ENCODE results near the gene IGFBP4.

IGFBP4 gene

DNA sequence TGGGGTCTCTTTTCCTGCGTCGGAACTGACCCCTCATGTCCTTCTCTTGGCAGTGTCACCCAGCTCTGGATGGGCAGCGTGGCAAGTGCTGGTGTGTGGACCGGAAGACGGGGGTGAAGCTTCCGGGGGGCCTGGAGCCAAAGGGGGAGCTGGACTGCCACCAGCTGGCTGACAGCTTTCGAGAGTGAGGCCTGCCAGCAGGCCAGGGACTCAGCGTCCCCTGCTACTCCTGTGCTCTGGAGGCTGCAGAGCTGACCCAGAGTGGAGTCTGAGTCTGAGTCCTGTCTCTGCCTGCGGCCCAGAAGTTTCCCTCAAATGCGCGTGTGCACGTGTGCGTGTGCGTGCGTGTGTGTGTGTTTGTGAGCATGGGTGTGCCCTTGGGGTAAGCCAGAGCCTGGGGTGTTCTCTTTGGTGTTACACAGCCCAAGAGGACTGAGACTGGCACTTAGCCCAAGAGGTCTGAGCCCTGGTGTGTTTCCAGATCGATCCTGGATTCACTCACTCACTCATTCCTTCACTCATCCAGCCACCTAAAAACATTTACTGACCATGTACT lies 13.2 kb downstream of the IGFBP4 start:
- no peak for DNase-seq (ENCODE audit: low spot score)

DNA sequence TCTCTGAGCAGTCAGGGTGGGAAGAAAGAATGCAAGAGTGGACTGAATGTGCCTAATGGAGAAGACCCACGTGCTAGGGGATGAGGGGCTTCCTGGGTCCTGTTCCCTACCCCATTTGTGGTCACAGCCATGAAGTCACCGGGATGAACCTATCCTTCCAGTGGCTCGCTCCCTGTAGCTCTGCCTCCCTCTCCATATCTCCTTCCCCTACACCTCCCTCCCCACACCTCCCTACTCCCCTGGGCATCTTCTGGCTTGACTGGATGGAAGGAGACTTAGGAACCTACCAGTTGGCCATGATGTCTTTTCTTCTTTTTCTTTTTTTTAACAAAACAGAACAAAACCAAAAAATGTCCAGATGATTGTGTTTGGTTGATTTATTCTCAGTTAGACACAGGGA lies 14.1 kb downstream of the IGFBP4 start:
- no peak for DNase-seq (ENCODE audit: low spot score)

DNA sequence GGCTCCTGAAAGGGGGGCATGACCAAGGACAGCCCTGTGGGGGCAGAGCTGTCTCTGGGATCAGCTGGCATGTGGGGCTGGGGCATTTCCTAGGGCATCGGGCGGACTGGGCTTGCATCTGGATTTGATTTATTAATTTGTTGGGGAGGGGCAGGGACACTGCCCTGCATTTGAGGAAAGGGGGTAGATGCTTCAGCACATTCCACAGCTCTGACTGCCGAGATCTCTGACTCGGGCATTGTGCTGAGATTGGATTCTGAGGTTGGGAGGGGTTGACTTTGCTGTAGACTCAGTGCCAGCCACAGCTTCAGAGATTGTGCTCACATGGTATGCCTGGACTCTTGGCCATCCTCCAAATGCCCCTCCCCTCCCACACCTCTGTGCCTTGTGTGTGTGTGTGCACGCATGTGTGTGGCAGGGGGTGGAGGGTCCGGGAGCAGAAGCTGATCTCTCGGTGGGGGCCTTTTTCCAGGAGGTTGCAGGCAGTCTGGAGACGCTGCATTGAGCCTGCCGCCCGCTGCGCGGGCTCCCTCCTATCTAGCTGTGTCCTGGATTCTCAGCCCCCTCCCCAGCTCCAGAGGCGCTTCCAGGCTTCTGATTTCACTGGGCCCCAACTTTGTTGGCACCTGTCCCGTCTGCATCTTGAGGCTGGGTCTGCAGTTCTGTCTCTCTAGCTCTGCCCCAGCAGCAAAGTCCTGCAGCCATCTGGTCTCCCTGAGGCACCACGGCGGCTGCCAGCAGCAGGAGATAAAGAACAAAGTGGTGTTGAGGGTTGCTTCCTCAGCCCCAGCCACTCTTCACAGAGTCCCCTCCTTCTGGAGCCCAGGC lies 14.9 kb downstream of the IGFBP4 start:
- DNase-seq (ENCODE audit: low spot score): no peak

DNA sequence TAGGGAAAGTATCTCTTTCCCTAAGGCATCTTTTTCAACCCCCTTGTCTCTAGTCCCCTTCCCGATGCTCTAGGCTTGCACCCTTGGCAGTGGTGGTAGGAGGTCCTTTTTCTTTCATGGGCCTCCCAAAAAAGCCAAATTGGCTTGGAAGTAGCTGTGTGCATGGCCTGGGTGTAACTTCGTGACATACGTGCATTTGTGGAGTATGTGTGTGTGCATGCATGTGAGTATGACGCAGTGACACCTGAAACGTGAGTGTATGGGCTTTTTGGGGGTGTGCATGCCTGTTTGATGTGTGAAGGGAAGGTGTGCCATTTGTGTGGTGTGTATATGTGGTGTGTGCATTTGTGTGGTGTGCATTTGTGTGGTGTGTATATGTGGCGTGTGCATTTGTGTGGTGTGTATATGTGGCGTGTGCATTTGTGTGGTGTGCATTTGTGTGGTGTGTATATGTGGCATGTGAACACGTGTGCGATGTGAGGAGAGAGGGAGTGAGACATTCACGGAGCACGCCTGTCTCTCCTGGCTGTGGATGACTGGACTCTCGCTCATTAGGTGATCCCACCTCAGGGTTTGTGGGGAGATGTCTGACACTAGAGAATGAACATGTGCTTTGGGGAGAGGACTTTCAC lies 15.7 kb downstream of the IGFBP4 start:
- no peak for DNase-seq (ENCODE audit: low spot score)

DNA sequence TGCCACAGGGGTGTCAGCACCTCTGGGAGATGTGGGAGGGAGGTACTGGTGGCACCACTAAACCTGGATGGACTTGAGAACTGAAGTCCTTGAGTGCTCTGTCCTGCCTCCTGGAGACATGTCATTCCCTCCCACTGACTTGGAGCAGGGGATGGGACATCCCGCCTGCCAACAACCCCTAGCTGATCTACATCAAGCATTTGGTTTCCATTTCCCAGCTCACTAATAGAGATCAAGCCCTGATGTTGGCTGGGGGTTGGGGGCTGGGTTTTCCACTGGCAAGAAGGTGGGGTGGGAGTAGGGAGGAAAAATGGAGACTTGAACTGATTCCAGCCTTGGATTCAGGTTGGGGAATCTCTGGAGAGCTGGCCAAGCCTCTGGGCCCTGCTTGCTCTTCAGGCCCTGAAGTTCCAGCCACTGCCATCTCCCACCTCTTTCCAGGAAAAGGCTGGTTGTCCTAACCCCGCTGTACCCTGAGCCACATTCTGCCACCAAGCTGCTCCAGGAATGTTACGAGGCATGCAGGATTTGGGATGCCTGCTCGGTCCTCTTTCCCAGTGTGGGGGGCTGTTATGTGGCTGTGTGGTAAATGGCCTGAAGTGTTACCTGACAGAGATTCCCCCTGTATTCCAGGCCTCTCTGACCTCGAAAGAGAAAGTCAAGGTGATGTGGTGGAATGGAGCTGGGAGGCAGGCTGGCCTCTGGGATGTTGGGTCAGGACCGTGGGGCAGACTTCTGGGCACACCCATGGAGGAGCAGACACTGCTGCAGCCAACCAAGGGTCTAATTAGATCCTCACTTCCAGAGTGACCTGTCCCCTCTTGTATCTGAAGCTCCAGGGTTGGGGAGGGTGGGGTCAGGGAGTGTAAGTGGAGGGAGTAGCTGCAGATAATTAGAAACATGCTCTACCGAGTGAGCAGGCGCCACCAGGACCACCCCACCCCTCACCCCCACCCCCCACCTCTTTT lies 16.7 kb downstream of the IGFBP4 start:
- no peak for DNase-seq (ENCODE audit: low spot score)

DNA sequence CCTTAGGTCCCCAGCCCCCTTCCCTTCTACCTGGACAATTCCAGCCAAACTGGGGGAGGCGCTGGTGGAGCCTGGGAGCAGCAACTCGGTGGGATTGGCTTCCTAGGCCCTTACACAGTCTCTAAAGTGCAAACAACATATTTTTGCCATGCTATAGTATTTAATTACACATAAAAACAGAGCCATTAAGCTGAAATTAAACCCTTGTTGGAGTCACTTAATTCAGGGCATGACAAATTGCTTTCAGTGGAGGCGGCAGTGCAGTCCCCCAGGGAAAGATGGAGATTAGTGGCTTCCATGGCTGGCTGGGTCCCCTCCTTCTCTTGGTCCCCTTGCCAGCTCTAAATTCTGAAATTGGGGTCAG lies 17.3 kb downstream of the IGFBP4 start:
- DNase-seq (ENCODE audit: low spot score): no peak

DNA sequence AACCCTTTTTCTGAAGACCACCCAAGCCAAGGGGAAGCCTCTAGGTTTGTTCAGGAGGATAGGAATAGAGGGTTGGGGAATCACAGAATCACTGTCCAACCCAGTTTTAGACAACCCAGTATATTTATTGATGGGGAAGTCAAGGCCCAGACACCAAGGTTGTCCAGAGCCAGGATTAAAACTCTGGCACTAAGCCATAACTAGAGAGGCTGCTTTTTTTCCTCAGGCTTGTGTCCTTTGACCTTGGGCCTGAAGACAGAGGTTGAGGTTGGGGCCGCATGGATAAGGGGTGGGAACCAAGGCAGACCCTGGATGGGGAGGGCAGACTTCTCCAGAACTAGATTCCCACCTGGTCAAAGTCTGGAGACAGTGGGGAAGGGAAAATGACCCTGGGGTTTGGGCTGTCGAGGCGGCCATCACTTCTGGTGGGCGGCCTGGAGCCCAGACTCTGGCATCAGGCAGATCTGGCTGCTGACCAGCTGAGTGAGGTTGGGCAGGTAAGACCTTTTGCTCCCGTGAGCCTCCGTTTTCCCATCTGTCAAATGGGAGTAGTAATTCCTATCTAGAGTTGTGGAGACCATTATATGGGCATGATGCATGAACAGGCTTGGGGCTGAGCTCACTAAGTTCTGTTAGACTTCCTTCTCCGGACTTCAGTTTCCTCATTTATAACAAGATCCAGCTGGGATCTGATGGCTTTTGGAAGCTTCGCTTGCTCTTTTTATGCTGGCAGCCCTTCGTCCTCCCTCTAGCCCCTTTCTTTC lies 17.9 kb downstream of the IGFBP4 start:
- no peak for DNase-seq (ENCODE audit: low spot score)

DNA sequence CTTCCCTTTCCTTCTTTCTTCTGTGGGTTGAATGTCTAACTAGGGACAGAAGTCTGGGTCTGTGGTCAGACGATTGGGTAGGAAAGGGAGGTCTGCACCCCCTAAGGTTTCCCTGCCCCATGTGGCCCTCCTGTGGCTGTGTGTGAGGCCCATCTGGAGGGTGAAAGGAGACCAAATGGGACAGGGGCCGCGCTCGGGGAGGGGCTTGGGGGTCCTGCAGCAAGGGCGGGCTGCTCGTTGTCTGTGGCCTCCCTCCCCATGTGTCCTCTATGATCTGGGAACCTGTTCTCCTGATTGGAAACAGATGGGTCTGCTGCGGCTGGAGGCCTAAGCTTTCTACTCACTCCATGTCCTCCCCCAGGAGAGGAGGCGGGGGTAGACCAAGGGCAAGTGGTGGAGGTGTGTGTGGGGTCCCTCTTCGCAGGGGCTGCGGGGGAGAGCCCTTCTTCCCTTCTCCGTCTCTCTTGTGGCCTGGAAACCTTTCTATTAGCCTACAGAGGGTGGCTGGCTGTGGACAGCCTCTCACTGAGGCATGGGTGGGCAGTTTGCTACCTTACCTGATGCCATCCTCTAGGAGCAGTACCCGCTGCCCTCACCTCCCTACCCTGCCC lies 18.6 kb downstream of the IGFBP4 start:
- no peak for DNase-seq (ENCODE audit: low spot score)

DNA sequence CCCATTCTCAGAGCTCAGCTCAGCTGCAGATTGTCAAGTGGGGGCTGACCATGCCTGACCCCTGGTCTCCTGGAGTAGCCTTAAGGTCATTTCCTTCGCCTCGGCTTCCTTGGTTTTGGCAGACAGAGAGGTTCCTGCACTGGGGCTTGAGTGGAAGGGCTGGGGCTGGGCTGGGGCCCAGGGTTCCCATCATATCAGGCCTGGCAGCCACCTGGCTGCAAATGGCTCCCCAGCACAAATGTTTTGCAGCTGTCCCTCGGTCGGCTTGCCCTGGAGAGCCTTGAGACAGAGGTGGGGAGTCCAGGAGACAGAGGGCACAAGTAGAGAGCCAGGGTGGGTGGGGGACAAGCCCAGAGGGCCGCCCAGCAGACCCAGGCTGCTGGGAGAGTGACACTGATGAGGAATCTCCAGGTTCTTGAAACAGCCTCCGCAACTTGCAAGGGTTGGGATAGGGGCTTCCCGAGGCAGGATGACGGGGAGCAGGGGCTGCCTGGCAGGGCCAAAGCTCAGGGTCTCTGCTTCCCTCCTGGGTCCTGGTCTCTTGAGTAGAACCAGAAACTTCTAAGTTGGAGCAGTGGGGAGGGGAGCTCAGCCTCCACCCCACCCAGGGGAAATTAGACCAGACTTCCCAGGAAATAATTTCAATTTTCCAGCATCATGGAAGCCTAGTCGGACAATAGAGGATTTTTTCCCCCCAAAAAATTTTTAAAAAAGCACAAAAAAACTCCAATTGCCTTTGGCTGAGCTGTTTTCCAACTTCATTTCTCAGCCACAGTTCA lies 19.3 kb downstream of the IGFBP4 start:
- DNase-seq (ENCODE audit: low spot score): no peak

DNA sequence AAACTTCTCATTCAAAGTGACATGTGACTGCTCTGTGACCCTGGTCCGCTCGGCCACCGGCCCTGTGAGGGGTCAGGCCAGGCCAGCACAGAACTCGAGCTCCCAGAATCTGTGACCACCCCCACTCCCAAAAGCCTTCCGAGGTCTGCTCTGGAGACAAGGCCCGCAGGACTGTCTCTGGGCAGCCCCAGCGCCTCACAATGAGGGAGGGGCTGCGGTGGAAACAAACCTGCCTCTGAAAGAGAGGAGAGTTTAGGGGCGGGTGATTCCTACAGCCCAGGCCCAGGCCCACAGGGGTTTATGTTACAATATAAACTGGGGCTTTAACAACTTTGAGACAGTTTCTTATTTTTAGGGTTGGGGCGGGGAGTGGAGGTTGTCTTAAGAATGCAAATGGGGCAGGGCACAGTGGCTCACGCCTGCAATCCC lies 19.9 kb downstream of the IGFBP4 start:
- DNase-seq (ENCODE audit: low spot score): no peak

DNA sequence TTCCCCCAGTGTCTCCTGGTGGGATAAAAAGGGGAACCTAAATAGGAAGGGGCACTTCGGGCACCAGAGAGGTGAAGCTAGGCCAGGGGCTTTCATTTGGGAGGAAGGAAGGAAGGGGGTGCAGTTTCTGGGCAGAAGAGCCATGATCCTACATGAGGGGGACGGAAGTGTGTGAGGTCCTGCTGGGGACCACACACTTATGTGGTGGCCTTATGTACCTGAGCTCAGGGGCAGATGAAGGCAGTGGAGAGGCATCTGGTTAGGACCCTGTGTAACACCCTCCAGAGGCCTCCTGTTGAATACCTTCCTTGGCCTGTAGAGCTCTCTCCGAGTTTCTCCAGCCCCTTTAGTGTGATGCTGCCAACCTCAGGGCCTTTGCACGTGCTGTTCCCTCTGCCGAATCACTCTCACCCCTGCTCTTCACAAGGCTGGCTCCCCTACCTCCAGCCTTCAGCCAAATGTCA lies 21.2 kb downstream of the IGFBP4 start:
- DNase-seq (ENCODE audit: low spot score): no peak

DNA sequence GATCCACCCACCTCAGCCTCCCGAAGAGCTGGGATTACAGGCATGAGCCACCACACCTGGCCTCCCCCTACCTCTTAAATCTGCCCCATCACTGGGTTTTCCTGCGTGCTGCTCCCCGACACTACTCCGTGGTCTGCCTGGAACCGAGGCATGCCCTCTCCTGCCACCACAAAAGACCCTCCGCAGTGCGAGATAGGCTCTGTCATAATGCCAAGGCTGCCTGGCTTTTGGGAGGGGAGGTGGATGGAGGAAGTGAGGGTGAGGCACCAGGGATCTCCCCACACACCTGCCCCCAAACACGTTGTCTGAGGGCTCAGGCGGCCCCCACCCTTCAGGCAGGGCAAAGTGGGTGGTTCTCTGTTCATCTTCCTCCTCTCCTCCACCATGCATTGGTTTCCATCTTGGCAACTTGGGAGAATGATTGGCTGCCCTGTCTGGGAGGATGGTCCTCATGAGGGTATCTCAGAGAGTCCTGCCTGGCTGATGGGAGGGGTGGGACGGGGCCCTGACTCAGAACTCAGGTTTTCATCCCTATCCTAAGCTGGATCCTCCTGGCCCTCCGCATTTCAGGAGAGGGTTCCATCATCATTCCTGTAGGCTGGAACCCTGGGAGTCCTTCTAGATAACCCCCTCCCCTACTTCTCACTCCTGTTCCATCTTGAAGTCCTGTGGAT lies 23.2 kb downstream of the IGFBP4 start:
- no peak for DNase-seq (ENCODE audit: low spot score)

DNA sequence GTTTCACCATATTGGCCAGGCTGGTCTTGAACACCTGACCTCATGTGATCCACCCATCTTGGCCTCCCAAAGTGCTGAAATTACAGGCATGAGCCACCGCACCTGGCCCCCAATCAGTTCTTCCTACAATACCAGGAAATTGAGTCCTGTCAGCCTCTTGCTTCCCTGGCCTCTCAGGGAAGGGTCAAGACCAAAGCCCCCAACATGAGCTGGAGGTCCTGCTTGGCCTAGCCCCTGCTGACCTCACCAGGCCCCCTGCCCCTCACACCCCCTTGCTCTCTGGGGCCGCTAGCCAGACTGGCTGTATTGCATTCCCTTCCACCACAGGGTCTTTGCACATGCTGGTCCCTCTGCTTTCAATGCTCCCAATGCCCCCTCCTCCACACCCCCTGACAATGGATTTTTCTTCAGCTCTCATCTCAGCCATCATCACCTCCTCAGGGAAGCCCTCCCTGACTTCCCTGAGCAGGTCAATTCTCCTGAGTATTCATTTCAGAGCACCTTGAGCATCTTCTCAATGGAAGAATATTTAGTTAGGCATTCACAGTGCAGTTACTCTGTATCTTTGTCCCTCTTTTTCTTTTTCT lies 24.1 kb downstream of the IGFBP4 start:
- no peak for DNase-seq (ENCODE audit: low spot score)

DNA sequence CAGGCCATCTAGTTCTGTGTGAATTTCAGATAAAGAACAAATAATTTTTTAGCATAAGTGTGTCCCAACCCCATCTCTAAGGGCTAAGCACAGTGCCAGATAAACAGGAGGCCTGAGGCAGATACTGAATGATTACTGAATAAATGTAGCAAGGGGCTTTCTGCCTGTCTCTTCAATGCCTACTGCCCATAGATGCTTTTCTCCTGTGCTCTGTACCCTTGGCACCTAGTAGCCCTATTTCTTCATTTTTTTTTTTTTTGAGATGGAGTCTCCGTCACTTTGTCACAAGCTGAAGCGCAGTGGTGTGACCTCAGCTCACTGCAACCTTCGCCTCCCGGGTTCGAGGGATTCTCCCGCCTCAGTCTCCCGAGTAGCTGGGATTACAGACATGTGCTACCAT lies 25.3 kb downstream of the IGFBP4 start:
- DNase-seq (ENCODE audit: low spot score): no peak

DNA sequence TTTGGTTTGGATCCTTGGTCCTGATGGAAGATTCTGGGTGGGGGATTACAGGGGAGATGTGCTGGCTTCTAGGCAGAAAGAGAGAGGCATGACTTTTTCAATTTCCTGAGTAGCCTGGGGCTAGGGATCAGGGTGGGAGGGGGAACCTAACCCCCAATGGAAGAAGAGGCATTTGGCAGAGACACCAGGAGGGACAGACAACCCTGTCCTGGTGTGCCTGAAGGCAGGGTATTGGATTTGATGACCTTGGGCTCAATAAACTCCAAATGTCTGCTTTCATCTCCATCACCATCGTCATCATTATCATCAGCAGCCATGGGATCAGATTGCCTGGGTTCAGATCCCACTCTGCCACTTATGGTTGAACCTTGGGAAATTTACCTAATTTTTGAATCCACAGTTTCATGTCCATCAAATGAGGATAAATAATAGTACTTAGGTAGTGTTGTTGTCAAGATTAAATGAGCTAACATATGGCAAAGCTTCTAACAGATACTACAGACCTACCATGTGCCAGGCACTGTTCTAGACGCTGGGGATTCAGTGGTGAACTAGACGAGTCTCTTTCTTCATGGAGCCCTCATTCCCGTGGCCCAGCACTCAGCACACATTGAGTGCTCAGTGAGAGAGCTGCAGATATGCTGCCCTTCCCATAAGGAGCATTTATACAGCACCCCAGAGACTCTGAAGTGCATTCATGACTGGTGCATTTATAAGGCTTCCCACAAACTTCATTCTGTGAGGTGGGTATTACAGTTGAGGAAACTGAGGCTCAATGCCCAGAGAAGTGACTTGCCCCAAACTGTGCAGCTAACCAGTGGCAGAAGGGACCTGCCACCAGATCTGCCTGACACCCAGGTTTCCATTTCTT lies 26.8 kb downstream of the IGFBP4 start:
- DNase-seq (ENCODE audit: low spot score): no peak

DNA sequence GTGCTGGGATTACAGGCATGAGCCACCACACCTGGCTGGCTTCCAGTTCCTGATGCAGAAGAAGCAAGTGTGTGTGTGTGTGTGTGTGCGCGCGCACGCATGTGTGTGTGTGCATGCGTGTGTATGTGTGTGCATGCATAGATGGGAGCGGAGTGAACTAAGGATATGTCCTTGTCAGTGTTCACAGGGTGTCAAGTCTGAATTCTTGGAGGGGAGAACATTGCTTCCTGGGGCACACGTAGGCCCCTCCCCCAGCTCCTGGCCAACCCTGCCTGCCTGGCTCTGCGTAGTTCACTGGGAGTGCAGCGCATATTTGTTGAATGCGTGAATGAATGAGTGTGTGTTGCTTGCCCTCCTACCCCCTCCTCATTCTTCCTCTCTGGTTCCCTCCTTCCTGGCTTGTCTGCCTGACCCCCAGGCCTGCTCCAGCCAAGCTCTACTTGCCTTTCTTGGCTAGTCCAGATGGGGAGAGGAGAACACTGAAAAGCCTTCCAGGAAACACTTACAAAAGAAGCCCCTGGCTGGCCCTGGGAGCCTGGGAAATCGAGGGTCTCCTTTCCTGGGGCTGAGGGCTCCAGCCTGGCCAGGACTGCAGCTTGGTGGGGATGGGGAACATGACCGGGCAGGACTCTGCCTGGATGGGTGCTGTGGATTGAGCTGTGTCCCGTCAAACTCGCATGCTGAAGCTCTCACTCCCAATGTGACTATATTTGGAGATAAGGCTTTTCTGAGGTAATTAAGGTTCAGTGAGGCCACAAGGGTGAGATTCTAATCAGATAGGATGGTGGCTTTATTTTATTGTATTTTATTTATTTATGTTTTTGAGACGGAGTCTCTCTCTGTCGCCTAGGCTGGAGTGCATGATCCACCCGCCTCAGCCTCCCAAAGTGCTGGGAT lies 27.9 kb downstream of the IGFBP4 start:
- no peak for DNase-seq (ENCODE audit: low spot score)
